ENCODE measurements around the gene FIGN. TPM values are rescaled to one million over a fixed set of nuclear protein-coding genes. Genes with fewer than 3 reads are reported as not detected.
A peak's percentile ranks its signal among the peaks of the same experiment; 100 is the strongest.

FIGN gene
- total RNA-seq, 1 donor from 2014 or later = 5.8 TPM

- Histone ChIP-seq H3K9me3 (no peaks in the 10 kb centered on the region), H3K36me3 (peaks cover 8% of the 10 kb centered on the region), H3K4me1 (no peaks in the 10 kb centered on the region), H3K4me3 (no peak overlapping the region), H3K27me3 (ENCODE audit: low read depth) (no peaks in the 10 kb centered on the region), H3K27ac (no peak overlapping the region)
- intact Hi-C loops (cut with DNase I) = no loop called here
- ATAC-seq = peak; percentile 19 to 51
- no peak for DNase-seq
- TF ChIP-seq, protein P1, sequence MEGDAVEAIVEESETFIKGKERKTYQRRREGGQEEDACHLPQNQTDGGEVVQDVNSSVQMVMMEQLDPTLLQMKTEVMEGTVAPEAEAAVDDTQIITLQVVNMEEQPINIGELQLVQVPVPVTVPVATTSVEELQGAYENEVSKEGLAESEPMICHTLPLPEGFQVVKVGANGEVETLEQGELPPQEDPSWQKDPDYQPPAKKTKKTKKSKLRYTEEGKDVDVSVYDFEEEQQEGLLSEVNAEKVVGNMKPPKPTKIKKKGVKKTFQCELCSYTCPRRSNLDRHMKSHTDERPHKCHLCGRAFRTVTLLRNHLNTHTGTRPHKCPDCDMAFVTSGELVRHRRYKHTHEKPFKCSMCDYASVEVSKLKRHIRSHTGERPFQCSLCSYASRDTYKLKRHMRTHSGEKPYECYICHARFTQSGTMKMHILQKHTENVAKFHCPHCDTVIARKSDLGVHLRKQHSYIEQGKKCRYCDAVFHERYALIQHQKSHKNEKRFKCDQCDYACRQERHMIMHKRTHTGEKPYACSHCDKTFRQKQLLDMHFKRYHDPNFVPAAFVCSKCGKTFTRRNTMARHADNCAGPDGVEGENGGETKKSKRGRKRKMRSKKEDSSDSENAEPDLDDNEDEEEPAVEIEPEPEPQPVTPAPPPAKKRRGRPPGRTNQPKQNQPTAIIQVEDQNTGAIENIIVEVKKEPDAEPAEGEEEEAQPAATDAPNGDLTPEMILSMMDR (IDR thresholded peaks at IDR 0.05) = no peak
Observed at GRCh38 chr2:163610817-163611556, 124.8 kb downstream of the FIGN start.

DNA sequence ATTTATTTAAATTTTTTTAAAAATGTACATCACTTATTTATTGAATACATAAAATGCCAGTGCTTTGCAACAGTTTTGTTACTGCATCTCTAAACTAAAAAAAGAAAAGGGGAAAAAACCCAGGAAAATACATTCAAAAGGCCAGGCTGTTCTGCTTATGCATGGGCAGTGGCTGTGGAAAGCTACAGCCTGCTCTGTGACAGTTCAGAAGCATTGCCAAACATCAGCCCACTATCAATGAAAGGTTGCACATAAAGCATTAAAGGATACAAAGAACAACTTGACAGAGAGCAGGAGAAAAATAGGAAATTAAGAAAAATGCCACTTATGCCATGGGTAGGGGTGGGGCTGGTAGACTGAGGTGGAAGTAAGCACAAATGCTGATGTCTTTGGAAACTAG lies 128.2 kb downstream of the FIGN start:
- Histone ChIP-seq H3K4me1 (no peaks in the 10 kb centered on the region), H3K27me3 (ENCODE audit: low read depth) (no peaks in the 10 kb centered on the region), H3K4me3 (no peak overlapping the region), H3K27ac (no peak overlapping the region), H3K9me3 (no peaks in the 10 kb centered on the region), H3K36me3 (peaks cover 8% of the 10 kb centered on the region)
- no peak for DNase-seq
- TF ChIP-seq, protein P1 (IDR thresholded peaks at IDR 0.05) = no peak
- no peak for ATAC-seq
- intact Hi-C loops (cut with DNase I) = no loop called here

GRCh38 chr2:163606878-163607277 lies 128.9 kb downstream of the FIGN start:
- no peaks in the 10 kb centered on the region for H3K4me1 ChIP-seq
- peaks cover 8% of the 10 kb centered on the region for H3K36me3 ChIP-seq
- TF ChIP-seq, protein P1 (IDR thresholded peaks at IDR 0.05) = no peak

DNA sequence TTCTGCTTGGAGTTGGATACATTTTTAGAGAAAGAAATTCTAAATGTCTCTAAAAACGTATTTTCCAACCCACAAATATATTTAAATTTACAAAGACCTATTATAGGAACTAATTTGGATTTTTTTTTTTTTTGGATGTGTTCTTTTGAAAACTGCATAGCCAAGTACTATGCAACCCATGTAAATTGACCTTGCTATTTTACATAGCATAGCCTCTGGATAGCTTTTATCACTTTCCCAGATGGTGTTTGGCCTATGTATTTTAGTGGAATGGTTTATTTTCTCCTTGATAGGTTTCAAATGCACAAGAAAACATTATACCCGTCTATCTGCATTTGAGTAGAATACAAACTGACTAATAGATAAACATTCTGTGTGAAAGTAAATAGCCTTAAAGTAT lies 130.0 kb downstream of the FIGN start:
- H3K4me3 ChIP-seq = no peak overlapping the region
- no peak for ATAC-seq

More at GRCh38 chr2:163606878-163607277, 128.9 kb downstream of the FIGN start:
- Histone ChIP-seq H3K27ac (no peak overlapping the region), H3K9me3 (no peaks in the 10 kb centered on the region), H3K4me3 (no peak overlapping the region), H3K27me3 (ENCODE audit: low read depth) (no peaks in the 10 kb centered on the region)
- intact Hi-C loops (cut with DNase I) = no loop called here
- DNase-seq (no peak), ATAC-seq (no peak)

GRCh38 chr2:163604941-163605555 lies 130.8 kb downstream of the FIGN start:
- no peak for ATAC-seq
- H3K4me3 ChIP-seq = no peak overlapping the region
- H3K27me3 ChIP-seq (ENCODE audit: low read depth) = no peaks in the 10 kb centered on the region
- H3K9me3 ChIP-seq = no peaks in the 10 kb centered on the region
- intact Hi-C loops (cut with DNase I) = no loop called here
- H3K27ac ChIP-seq = no peak overlapping the region
- TF ChIP-seq, protein P1 (IDR thresholded peaks at IDR 0.05) = no peak
- peaks cover 5% of the 10 kb centered on the region for H3K36me3 ChIP-seq
- H3K4me1 ChIP-seq = no peaks in the 10 kb centered on the region
- no peak for DNase-seq

More for the DNA sequence above, 130.0 kb downstream of the FIGN start:
- H3K36me3 ChIP-seq = peaks cover 8% of the 10 kb centered on the region
- TF ChIP-seq, protein P1 (IDR thresholded peaks at IDR 0.05) = no peak
- no peaks in the 10 kb centered on the region for H3K4me1 ChIP-seq
- no peak for DNase-seq
- no peak overlapping the region for H3K27ac ChIP-seq
- intact Hi-C loops (cut with DNase I) = no loop called here
- H3K27me3 ChIP-seq (ENCODE audit: low read depth) = no peaks in the 10 kb centered on the region
- H3K9me3 ChIP-seq = no peaks in the 10 kb centered on the region
